HG03575 (cell line): ENCODE measurements around the gene VAV2.
"Not testable (repeated sequence)": the region's sequence is repeated elsewhere in the genome, so short reads cannot be mapped to it uniquely, and the experiment has no call there.

Experiments
- ATAC-seq: cut with Tn5 transposase; IDR thresholded peaks from one replicate; pipeline ENCODE4 v1.9.1; 2021; ENCODE audit not compliant: unreplicated experiment, insufficient number of reproducible peaks, low FRiP score; ENCODE audit errors: extremely low read depth

VAV2 gene

GRCh38 chr9:133959966-133960567, 32.1 kb downstream of the VAV2 start:
- ATAC-seq = no peak

DNA sequence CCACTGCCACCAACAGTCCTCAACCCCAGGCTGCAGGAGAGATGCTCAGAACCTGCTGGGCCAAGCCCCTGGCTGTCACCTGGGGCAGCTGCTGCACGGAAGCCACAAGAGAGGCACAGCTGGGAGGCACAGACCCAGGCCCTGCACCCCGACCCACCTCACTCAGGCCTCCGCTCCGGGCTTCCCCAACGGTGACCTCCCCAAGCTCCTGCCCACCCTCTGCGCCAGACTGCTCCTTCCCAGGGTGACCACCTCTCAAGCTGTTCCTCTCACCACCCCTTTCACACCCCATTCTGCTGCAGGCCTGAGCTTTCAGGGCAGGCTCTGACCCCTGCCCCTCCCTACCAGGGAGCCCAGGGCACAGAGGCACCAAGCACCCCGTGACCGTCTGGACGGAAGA, 33.0 kb downstream of the VAV2 start:
- ATAC-seq = no peak

DNA sequence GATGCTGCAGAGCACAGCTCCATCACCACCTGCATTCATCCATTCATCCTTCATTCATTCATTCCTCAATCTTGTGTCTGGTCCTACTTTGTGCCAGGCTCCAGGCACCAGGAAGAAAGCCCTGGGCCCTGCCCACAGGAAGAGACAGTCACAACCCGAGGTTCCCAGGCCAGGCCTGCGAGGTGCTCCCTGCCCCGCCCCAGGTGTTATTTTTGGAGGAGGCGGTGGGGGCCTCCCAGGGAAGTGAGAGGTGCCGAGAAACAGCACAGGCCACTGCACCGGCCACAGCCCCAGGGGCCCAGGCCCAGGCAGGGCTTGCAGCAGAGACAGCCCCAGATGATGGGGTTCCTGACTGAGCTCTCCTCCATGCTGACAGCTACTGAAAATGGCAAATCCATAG, 33.4 kb downstream of the VAV2 start:
- no peak for ATAC-seq

DNA sequence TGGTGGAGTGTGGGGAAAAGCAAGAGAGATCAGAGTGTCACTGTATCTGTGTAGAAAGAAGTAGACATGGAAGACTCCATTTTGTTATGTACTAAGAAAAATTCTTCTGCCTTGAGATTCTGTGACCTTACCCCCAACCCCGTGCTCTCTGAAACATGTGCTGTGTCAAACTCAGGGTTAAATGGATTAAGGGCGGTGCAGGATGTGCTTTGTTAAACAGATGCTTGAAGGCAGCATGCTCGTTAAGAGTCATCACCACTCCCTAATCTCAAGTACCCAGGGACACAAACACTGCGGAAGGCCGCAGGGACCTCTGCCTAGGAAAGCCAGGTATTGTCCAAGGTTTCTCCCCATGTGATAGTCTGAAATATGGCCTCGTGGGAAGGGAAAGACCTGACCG, 34.4 kb downstream of the VAV2 start:
- not testable (repeated sequence) for ATAC-seq

GRCh38 chr9:133957328-133957727, 34.8 kb downstream of the VAV2 start:
- no peak for ATAC-seq

DNA sequence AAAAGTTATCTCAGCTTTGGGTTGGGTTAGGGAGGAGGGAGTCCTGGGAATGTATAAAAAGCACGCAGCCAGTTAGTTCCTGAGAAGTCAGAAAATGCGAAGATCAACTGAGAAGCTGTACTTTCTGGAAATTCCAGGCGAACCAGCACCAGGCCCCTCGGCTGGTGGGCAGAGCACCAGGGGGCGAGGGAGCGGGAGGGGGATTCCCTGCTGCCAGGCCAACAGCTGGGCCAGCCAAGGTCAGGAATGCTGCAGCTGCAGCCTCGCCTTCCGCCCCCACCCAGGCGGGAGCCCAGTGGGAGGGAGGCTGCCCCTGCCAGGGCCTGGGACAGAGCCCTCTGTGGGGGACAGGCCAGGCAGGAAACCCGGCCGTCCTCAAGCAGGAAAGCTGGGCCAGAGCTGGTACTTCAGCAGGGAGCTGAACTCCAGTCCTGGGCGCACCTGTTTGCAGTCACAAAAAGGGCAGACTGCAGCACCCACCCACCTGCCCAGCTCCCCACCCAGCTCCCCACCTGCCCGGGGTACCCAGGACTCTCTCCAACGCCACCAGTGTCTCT, 35.5 kb downstream of the VAV2 start:
- no peak for ATAC-seq

- no peak for ATAC-seq
These were observed 36.2 kb downstream of the VAV2 start for GRCh38 chr9:133955821-133956411.

DNA sequence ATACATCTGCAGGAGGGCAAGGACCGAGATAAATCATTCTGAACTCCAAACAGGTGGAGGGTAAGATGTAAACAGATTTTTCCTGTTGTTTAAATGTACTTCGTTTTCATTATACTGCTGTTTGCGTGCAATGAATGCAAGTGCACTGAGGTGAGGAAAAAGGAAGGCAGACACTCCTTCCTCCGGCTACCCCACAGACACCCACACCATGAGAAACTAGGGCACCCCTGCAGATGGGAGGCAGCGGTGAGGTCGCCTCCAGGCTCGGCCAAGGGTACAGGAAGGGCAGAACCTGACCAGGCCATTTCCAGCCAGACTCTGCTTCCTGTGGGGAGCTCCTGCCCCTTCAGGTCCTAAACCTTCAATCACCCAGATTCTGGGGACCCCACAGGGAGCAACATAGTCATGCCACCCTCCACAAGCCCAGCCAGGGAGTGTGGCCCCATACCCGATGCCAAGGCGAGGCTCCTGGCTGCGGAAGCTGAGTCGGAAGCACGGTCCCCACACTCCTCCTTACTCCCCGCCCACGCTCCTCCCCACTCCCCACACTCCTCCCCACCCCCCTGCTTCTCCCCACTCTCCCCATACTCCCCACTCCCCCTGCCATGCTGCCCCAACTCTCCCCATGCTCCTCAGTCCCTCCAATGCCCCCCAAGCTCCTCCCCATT, 37.1 kb downstream of the VAV2 start:
- no peak for ATAC-seq

GRCh38 chr9:133953976-133954709, 38.0 kb downstream of the VAV2 start:
- ATAC-seq = no peak

GRCh38 chr9:133953621-133953975, 38.5 kb downstream of the VAV2 start:
- ATAC-seq = no peak

- no peak for ATAC-seq
These were observed 39.2 kb downstream of the VAV2 start for GRCh38 chr9:133952598-133953550.

- no peak for ATAC-seq
These were observed 40.9 kb downstream of the VAV2 start for GRCh38 chr9:133951265-133951664.

DNA sequence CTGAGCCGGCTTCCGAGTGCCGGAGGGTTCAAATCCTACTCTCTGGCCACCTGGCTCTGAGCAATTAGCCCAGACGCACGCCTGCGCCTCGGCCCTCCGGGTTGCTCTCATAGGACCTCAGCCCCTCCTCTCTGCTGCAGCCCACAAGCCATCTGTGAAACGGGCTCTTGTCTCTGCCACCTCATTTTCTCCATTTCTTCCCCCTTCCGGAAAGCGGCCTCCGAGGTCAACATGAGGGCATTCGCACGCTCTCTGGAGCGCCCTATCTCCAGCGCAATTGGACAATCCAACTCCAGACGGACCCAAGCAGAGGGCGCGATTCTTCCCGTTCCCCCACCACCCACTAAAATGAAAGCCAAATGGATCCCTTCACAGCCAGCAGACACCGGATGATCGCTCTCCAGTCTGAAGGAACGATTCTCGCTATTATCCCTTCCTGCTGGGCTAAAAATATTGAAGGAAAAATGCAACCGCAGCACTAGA, 41.5 kb downstream of the VAV2 start:
- ATAC-seq = no peak

- no peak for ATAC-seq
These were observed 41.9 kb downstream of the VAV2 start for GRCh38 chr9:133950192-133950591.

GRCh38 chr9:133949486-133950061, 42.5 kb downstream of the VAV2 start:
- no peak for ATAC-seq

GRCh38 chr9:133948561-133949485, 43.3 kb downstream of the VAV2 start:
- ATAC-seq = no peak

DNA sequence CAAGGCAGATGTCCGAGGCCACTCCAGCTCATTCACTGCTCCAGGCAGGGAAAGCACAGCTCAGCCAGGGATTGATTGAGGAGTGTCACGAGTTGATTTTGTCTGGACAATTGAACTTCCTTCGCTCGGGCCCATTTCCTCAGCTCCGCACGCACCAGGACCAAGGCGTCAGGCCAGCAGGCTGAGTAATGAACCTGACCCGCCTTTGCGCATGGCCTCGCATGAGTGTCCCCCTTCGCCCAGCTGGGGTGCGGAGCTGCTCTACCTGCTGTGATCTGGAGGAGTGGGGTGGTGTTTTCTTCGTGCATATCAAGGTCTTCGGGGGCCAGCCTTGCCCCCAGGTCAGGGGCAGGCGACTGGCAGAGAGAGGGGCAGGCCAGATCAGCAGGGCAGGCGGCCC, 44.0 kb downstream of the VAV2 start:
- no peak for ATAC-seq
